ENCODE data around the gene ERH.
"Not testable (repeated sequence)": the region's sequence is repeated elsewhere in the genome, so short reads cannot be mapped to it uniquely, and the experiment has no call there.

Gene ERH

DNA sequence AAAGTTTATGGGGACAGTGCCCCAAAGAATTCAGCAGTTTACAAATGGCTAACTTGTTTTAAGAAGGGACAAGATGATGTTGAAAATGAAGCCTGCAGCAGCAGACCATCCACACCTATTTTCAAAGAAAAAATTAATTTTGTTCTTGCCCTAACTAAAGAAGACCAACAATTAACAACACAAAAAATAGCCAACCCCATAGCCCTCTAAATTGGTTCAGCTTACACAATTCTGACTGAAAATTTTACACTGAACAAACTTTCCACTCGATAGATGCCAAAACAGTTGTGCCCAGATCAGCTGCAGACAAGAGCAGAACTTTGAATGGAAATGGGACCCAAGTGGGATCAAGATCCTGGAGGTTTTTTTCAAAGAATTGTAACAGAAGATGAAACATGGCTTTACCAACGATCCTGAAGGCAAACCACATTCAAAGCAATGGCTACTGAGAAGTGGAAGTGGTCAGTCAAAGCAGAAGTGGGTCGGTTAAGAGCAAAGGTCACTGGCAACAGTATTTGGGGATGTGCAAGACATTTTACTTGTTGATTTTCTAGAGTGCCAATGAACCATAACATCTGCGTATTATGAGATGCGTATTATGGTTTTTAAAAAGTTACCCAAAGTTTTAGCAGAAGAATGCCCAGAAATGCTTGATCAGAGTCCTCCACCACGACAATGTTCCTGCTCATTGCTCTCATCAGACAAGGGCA, 30.3 kb upstream of the ERH start:
- H3K4me2 ChIP-seq: peak overlapping the region in 5 of 11 experiments; percentile 12 to 59 (median 43); a peak in 9 of 22 replicates
- no peak for TF ChIP-seq Cebpa-rat (IDR thresholded peaks at IDR 0.05)
- peaks cover 19 to 31% (median 22%) of the 10 kb centered on the region in 11 experiments; a peak in 20 of 22 replicates for H3K9me3 ChIP-seq (replicated peaks in 1 of 11)
- H4K20me1 ChIP-seq: peaks cover 0 to 39% (median 4%) of the 10 kb centered on the region in 11 experiments; a peak in 6 of 22 replicates
- H3K4me1 ChIP-seq: peaks cover 0 to 29% (median 5%) of the 10 kb centered on the region in 10 experiments; a peak in 9 of 20 replicates
- H3K36me3 ChIP-seq: peaks cover 57 to 96% (median 73%) of the 10 kb centered on the region in 11 experiments
- no peak overlapping the region for H3K9ac ChIP-seq
- H3K4me3 ChIP-seq: no peak overlapping the region
- H3K27me3 ChIP-seq: no peaks in the 10 kb centered on the region
- H3K27ac ChIP-seq: no peak overlapping the region

DNA sequence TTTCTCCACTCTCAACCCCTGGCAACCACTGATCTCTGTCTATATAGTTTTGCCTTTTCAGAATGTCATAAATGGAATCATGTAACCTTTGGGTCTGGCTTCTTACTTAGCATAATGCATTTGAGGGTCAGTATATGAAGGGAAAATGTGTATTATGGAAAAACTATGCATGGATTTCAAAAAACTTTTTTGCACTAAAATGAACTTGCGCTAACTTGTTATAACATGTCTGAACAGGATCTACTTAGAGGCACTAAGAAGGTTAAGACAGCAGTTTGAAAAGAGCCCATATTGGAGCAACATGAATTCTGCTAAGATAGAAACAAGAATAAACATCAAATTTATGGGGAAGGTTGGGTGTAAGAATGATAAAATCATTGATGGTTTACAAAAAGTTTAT, 29.5 kb upstream of the ERH start:
- H3K27me3 ChIP-seq: no peaks in the 10 kb centered on the region
- H3K9me3 ChIP-seq (replicated peaks in 1 of 11): peaks cover 16 to 27% (median 19%) of the 10 kb centered on the region in 11 experiments; a peak in 19 of 22 replicates
- peaks cover 0 to 32% (median 5%) of the 10 kb centered on the region in 10 experiments; a peak in 9 of 20 replicates for H3K4me1 ChIP-seq
- H3K27ac ChIP-seq: no peak overlapping the region
- no peak for TF ChIP-seq Cebpa-rat (IDR thresholded peaks at IDR 0.05)
- H4K20me1 ChIP-seq: peaks cover 0 to 38% (median 4%) of the 10 kb centered on the region in 11 experiments; a peak in 6 of 22 replicates
- no peak overlapping the region for H3K9ac ChIP-seq
- no peak overlapping the region for H3K4me3 ChIP-seq
- peaks cover 60 to 94% (median 71%) of the 10 kb centered on the region in 11 experiments for H3K36me3 ChIP-seq
- peak overlapping the region in 3 of 11 experiments; percentile 43 to 59 (median 43); a peak in 5 of 22 replicates for H3K4me2 ChIP-seq

DNA sequence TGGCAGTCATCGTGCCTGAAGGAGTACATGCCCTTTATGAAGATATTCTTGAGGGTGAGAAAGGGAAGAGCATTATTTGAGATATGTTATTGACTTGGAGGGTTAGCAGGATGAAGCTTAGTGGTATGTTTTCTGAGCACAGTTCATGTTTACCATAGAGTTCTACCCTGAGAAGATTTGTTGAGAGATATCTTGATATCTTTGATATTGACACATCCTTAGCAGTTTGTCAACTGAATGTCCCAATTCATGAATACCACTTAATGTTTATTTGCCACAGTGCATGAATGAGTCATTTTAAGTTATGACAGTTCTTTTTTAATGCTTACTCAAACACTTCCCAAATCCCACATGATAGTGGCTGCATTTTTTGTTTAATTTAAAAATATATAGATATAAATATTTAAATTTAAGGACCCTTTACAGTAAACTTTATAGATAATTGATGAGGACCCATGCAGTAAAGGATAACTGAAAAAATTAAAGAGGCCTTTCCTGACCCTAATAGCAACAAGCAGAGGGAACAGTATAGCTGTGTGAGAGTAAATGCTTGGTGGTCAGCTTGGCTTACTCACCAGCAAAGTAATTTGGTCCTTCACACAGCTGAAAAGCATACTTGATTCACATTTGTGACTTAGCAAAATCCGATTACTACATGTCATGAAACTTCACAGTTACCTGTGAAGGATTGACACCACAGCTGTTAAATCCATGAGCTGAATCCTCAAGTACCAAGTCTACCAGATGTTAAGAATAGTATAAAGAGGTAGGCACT, 26.2 kb upstream of the ERH start:
- peaks cover 1 to 17% (median 10%) of the 10 kb centered on the region in 11 experiments; a peak in 18 of 22 replicates for H3K9me3 ChIP-seq (replicated peaks in 1 of 11)
- H4K20me1 ChIP-seq: peaks cover 0 to 50% (median 12%) of the 10 kb centered on the region in 11 experiments; a peak in 10 of 22 replicates
- H3K9ac ChIP-seq: no peak overlapping the region
- peak overlapping the region in 2 of 11 experiments; percentile 0 to 29; a peak in 3 of 22 replicates for H3K4me2 ChIP-seq
- H3K27ac ChIP-seq: peak overlapping the region in 2 of 11 experiments; percentile 13 to 27; a peak in 2 of 22 replicates
- H3K27me3 ChIP-seq: no peaks in the 10 kb centered on the region
- no peak for TF ChIP-seq Cebpa-rat (IDR thresholded peaks at IDR 0.05)
- peaks cover 51 to 80% (median 71%) of the 10 kb centered on the region in 11 experiments for H3K36me3 ChIP-seq
- no peak overlapping the region for H3K4me3 ChIP-seq
- peaks cover 0 to 32% (median 5%) of the 10 kb centered on the region in 10 experiments; a peak in 9 of 20 replicates for H3K4me1 ChIP-seq

DNA sequence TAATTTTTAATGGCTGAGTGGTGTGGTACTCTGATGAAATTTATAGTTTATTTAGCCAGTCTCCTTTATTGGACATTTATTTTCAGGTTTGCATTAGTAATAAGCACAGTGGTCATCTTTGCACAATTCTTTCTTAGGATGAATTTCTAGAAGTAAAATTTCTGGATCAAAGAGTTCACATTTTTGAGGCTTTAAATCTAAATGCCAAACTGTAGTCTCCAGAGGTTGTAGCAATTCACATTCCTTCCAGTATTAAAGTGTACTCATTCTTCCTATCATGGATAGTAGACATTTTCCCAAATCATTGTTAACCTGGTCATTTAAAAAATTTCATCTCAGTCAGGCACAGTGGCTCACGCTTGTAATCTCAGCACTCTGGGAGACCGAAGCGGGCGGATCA, 25.2 kb upstream of the ERH start:
- peaks cover 0 to 23% (median 2%) of the 10 kb centered on the region in 10 experiments; a peak in 9 of 20 replicates for H3K4me1 ChIP-seq
- H3K4me3 ChIP-seq: no peak overlapping the region
- H4K20me1 ChIP-seq: peaks cover 0 to 43% (median 12%) of the 10 kb centered on the region in 11 experiments; a peak in 10 of 22 replicates
- H3K9ac ChIP-seq: no peak overlapping the region
- no peak overlapping the region for H3K27ac ChIP-seq
- no peak overlapping the region; a peak in 1 of 22 replicates for H3K4me2 ChIP-seq
- no peaks in the 10 kb centered on the region for H3K27me3 ChIP-seq
- H3K9me3 ChIP-seq (replicated peaks in 1 of 11): peaks cover 0 to 17% (median 10%) of the 10 kb centered on the region in 11 experiments; a peak in 18 of 22 replicates
- TF ChIP-seq Cebpa-rat (IDR thresholded peaks at IDR 0.05): no peak
- peaks cover 49 to 69% (median 61%) of the 10 kb centered on the region in 11 experiments for H3K36me3 ChIP-seq

DNA sequence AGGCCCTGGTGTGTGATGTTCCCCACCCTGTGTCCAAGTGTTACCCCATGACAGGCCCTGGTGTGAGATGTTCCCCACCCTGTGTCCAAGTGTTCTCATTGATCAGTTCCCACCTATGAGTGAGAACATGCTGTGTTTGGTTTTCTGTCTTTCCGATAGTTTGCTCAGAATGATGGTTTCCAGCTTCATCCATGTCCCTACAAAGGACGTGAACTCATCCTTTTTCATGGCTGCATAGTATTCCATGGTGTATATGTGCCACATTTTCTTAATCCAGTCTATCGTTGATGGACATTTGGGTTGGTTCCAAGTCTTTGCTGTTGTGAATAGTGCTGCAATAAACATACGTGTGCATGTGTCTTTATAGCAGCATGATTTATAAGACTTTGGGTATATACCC, 18.0 kb upstream of the ERH start:
- H3K4me1 ChIP-seq, H3K27ac ChIP-seq, H3K4me3 ChIP-seq, H3K27me3 ChIP-seq, H3K9ac ChIP-seq, H3K4me2 ChIP-seq: not testable (repeated sequence)
- Histone ChIP-seq H3K9me3 (replicated peaks in 1 of 11) (peaks cover 20 to 39% (median 30%) of the 10 kb centered on the region in 11 experiments), H3K36me3 (peaks cover under 1 to 14% (median 4%) of the 10 kb centered on the region in 11 experiments; a peak in 9 of 22 replicates), H4K20me1 (peaks cover 0 to 16% (median 1%) of the 10 kb centered on the region in 11 experiments; a peak in 8 of 22 replicates)

DNA sequence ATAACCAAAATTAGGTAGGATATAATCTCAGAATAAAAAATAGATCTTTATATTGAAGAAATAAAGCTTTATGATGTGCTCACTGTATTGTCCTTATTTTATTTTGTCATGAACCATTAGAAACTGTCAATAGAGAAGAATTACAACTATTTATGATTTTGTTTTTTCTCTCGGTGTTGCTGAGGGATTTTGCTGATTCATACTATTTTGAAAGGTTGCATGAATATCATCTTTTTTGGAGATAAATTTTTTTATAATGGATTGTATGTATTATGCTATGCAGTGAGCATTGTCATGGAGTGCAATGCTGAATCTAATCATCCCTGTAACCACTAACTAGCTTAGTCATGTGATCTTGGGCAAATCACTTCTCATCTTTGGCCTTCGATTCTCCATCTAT, 15.4 kb upstream of the ERH start:
- Histone ChIP-seq H3K9ac (no peak overlapping the region), H3K36me3 (peaks cover 2 to 24% (median 10%) of the 10 kb centered on the region in 11 experiments; a peak in 13 of 22 replicates), H3K9me3 (replicated peaks in 1 of 11) (peaks cover 20 to 34% (median 29%) of the 10 kb centered on the region in 11 experiments), H3K27ac (no peak overlapping the region), H3K27me3 (no peaks in the 10 kb centered on the region), H4K20me1 (peaks cover 0 to 25% (median 4%) of the 10 kb centered on the region in 11 experiments; a peak in 7 of 22 replicates), H3K4me1 (peaks cover 0 to 4% (median 0%) of the 10 kb centered on the region in 10 experiments; a peak in 3 of 20 replicates), H3K4me2 (no peak overlapping the region), H3K4me3 (no peak overlapping the region)
- TF ChIP-seq Cebpa-rat (IDR thresholded peaks at IDR 0.05): no peak

DNA sequence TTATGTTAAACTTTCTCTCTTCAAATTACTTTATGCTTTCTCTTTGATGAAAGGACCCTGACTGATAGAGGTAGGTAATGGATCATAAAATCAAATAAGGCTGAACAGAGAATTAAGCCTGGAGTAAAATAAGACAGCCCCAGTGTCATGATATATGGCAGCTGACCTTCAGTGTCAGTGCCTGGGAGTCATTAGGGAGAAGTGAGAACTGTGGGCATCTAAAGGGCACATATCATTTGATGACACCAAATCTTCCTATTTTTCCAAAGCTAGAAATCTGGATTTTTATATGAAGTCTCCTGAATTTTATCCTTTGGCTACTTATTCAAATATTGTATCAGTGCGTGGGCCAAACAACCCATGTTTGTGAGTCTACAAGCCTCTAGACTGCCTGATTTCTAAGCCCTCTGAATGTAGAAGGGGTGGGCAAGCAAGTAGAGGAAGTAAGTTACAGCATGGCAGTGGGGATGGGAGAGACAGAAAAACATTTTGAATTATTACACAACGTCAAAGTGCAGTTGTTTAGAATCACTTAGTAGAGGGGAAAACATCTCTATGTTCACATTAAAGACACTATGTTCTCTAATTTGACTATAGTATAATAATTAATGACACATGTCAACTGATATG, 10.3 kb upstream of the ERH start:
- peaks cover 18 to 27% (median 21%) of the 10 kb centered on the region in 11 experiments for H3K9me3 ChIP-seq (replicated peaks in 1 of 11)
- H3K36me3 ChIP-seq: peaks cover 20 to 74% (median 44%) of the 10 kb centered on the region in 11 experiments; a peak in 21 of 22 replicates
- no peaks in the 10 kb centered on the region for H3K27me3 ChIP-seq
- no peak overlapping the region for H3K27ac ChIP-seq
- peaks cover 0 to 9% (median 0%) of the 10 kb centered on the region in 10 experiments; a peak in 3 of 20 replicates for H3K4me1 ChIP-seq
- no peak overlapping the region for H3K4me3 ChIP-seq
- H3K9ac ChIP-seq: no peak overlapping the region
- TF ChIP-seq Cebpa-rat (IDR thresholded peaks at IDR 0.05): peak in 1 of 11 experiments; percentile 32; a peak in 1 of 22 replicates
- peak overlapping the region in 1 of 11 experiments; percentile 16; a peak in 1 of 22 replicates for H3K4me2 ChIP-seq
- H4K20me1 ChIP-seq: peaks cover 0 to 37% (median 8%) of the 10 kb centered on the region in 11 experiments; a peak in 9 of 22 replicates

DNA sequence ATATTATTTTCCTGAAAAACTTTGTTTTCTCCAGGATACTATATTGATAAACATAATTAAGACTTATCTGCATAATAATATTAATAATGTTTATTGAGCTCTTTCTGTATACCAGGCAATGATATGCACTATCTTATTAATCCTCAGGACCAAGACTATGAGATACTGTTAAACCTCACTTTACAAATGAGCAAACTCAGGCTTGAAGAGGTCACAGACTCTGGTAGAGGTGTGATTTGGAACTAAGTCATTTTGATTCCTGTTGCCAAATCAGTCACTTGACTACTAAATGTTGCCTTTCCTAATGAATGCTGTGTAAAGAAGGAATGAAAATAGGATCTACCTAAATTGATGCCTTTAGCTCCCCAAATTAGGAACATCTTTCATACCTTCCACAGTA, 7.7 kb upstream of the ERH start:
- Histone ChIP-seq H3K9ac (no peak overlapping the region), H3K4me2 (no peak overlapping the region), H3K4me3 (no peak overlapping the region), H3K36me3 (peaks cover 20 to 75% (median 46%) of the 10 kb centered on the region in 11 experiments; a peak in 21 of 22 replicates), H4K20me1 (peaks cover 0 to 37% (median 8%) of the 10 kb centered on the region in 11 experiments; a peak in 9 of 22 replicates), H3K9me3 (replicated peaks in 1 of 11) (peaks cover 18 to 30% (median 24%) of the 10 kb centered on the region in 11 experiments), H3K4me1 (peaks cover 5 to 25% (median 13%) of the 10 kb centered on the region in 10 experiments), H3K27ac (no peak overlapping the region), H3K27me3 (no peaks in the 10 kb centered on the region)
- no peak for TF ChIP-seq Cebpa-rat (IDR thresholded peaks at IDR 0.05)
